ENCODE measurements around the gene ABCA5.
"Not testable (repeated sequence)": the region's sequence is repeated elsewhere in the genome, so short reads cannot be mapped to it uniquely, and the experiment has no call there.

- TF ChIP-seq CTCF, POLR2A, POLR2AphosphoS5 (IDR thresholded peaks at IDR 0.05): not testable (repeated sequence)
Measured at GRCh38 chr17:69196105-69196653, 130.8 kb downstream of the ABCA5 start.

All from suprapubic skin (tissue), 4 donors.